ENCODE data around the gene SIMC1.

DNA sequence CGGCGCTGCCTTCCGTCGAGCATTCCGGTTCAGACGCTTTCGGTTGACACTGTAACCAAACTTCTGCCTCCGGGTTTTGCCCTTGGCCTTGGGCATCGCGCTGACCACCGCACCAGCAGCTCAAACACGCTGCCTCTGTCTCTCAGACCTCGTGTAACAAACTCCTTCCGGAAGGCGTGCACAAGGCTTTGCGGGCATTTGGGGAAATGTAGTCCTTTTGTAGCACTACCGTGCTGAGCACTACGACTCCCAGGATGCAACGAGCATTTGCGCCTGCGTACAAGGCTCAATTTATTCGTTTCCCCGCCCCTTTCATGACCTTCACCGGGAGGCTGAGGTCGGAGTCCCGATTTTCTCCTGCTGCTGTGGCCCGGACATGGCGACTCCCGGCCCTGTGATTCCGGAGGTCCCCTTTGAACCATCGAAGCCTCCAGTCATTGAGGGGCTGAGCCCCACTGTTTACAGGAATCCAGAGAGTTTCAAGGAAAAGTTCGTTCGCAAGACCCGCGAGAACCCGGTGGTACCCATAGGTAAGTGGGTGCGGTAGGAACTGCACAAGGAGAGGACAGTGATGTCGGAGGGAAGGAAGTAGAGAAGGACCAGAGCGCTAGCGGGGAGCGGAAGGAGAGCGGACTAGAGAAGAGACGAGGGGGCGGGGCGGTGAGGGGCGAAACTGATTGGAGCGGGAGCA lies 150.4 kb downstream of the SIMC1 start, which contains the start of the genes HIGD2A and NOP16:
- TF ChIP-seq CTCF (IDR thresholded peaks at IDR 0.05) (peak in 1 of 3 donors; percentile 58), POLR2A (IDR thresholded peaks at IDR 0.05) (no peak), POLR2AphosphoS5 (IDR thresholded peaks at IDR 0.05) (peak; percentile 76 to 93 (median 83))

Measured in breast epithelium (tissue), 3 donors.